Measurements from ENCODE around the gene TRIM62.

The TRIM62 gene

DNA sequence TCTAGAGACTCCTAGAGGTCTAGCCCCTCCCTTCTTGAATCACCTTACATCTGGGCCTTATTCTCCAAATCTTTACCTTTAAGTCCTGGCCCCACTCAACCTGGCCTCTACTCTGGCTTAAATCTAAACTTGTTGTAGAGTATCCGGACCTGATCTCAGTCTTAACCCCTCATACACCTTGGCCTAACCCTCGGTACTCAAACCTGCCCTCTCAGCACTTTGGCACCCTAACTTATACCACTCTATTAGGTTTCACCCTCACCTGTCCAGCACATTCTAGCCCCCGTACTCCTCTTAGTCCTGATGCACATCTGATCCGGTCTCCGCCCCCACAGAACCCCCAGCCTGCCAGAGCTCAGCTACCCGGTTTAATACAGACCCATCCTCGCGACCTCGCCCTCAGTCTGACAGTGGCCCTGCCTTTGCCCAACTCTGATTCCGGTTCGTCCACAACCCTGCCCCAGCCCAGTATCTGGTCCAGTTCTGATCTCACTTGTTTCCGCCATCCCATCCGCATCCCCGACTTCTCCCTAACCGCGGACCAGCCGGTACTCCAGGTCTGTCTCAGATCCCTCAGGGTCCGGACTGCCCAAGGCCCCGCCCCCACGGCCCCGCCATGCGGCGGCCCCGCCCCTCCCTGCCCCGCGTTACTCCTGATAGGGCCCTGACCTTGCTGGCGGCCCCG is 1.5 kb downstream of the TRIM62 start:
- DNase-seq: no peak

DNA sequence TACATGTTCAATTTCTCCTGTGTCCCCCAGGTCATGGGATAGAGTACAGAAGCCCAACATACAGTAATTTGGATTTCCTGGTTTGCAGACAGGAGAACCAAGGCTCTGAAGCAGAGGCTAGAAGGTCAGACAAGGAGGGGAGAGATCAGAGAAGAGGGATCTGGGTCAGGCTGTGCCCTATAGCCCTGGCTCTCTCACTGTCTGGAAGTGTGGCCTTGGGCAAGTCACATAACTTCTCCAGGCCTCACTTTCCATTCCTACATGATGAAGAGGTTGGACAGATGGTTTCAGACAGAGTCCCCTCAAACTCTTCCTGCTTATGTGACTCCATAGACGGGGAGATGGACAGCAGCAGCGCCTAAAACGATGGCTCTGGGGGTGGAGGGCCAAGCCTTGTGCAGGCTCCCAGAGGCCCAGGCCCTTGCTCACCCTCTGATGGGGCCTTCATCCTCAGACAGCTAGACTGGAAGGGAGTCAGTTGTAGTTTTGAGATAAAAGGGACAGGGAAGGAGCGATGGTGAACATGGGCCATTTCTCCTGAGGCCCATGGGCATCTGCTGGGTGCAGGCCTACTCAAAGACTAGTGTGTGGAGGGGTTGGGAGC is 2.9 kb downstream of the TRIM62 start:
- DNase-seq: no peak

DNA sequence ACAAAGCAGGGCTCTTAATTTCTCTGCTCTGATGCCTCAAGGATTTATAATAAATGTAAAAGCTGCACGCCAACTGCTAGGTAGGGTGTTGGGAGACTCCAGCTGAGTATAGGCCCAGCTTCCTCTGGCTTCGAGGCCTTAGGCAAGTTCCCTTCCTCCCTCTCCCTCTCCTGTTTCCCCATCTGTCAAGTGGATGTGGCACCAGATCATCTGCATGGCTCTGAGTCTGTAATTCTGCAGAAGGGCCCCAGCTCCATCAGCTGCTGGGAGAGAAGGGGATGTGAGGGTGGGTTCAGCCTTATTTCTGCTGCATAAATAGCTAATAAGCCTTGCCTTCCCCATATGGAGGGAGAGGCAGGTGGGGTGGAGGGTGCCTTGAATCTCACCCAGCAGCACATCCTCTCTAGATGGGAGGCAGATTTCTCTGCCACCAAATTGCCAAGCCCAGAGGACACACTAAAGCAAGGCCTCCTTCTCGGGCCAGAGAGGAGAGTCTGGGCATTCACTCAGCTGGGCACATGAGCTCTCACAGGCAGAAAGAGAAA is 3.8 kb downstream of the TRIM62 start:
- DNase-seq: no peak

DNA sequence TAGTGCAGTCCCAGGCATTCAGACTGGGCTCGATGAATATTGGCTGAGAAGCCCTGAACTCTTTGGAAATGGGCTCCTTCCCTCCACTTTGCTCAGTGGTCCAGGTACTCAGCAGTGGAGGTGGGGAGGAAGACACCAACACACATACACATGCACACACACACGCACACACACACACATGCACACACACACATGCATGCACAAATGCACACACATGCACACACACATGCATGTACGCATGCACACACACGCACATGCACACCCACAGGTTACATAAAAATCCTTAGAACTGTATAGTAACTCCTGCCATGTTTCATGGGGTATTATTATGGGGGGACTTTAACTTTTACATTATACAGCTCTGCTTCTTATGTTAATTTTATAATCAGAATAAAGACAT is 5.0 kb downstream of the TRIM62 start:
- no peak for DNase-seq

DNA sequence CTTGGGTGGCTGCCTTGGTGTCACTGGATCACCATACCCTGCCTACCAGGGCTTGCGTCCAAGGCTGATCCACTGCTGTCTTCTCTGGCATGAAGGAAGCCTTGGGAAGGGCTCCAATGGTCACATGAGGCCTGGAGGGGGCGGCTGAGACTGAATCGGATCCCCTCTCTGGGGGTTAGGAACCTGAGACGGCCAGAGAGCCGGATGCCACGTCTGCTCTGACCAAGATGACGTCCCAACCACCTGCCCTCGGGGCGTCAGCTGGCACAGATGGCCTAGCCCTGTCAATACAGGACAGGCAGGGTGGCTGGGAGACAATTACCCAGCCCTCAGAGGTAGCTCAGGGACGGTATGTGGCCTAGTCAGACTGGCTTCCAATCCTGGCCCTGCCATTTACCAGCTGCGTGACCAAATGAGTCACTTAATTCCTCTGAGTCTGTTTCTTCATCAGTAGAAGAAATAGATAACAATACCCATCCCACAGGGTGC is 5.4 kb downstream of the TRIM62 start:
- no peak for DNase-seq

DNA sequence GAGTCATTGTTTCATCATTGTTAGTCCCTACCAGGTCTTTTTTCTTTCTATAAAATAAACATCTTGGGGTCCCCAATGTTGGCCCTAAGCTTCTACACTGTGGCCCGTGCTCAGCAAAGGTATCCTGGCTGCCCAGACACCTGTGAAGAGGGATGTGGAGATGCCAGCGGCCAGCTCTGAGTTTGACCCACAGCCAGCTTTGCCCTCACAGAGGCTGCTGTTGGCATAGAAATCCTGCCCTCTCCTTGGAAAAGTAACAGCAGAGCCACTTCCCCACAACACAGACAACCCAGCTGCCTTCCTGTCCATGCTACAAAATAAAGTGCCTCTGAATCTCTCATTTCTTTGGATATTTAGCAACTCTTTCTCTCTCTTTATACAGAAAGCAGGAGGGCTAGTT is 6.0 kb downstream of the TRIM62 start:
- no peak for DNase-seq

DNA sequence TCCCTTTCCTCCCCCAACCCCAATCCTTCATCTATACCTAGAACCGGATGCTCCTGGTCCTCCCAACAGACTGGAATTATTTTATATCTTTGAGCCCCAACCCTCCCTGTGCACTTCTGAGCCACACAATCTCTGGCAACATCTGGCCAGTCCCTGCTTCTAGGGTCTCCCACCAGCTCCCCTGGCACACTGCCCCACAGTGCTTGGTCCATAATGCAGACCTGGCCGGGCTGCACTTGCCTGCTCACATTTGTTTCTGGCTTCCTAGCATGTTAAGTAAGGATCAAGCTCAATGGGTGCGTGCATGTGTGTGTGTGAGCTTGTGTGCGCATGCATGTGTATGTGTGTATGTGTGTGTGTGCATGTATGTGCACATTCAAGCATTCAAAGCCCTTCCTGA is 8.8 kb downstream of the TRIM62 start:
- no peak for DNase-seq

DNA sequence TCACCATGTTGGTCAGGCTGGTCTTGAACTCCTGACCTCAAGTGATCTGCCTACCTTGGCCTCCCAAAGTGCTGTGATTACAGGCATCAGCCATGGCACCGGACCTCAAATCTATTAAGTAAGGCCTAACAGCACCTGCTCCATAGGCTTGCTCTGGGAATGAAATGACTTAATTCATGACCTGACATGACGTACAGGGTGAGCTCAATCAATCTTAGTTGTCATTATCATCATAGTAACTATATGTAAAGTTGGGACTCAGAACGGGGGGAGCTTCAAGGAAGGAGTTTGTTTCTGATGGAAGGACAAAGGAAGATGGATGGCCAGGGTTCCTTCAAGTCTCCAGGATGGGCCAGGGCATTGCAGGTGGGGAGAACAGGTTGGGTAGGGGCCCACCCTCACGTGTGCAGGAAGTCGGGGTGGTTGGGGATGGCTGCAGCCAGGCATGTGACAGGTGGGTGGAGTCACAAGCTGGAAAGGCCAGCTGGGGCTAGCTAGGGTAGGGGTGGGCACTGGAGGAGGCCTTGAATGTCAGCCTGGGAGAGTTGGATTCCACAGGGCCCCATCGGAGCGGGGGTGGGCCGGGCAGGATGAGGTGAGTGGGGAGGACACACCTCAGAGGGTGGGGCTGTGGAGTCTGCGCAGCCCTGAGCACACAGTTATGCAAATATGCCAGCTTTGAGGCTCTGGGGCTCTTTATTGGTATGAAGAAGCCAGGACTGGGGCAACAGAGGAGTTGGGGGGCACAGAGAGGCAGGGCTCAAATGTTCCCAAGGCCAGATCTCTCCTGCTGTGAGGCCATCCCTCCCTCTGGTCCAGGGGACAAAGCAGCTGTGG is 9.6 kb downstream of the TRIM62 start:
- DNase-seq: no peak

DNA sequence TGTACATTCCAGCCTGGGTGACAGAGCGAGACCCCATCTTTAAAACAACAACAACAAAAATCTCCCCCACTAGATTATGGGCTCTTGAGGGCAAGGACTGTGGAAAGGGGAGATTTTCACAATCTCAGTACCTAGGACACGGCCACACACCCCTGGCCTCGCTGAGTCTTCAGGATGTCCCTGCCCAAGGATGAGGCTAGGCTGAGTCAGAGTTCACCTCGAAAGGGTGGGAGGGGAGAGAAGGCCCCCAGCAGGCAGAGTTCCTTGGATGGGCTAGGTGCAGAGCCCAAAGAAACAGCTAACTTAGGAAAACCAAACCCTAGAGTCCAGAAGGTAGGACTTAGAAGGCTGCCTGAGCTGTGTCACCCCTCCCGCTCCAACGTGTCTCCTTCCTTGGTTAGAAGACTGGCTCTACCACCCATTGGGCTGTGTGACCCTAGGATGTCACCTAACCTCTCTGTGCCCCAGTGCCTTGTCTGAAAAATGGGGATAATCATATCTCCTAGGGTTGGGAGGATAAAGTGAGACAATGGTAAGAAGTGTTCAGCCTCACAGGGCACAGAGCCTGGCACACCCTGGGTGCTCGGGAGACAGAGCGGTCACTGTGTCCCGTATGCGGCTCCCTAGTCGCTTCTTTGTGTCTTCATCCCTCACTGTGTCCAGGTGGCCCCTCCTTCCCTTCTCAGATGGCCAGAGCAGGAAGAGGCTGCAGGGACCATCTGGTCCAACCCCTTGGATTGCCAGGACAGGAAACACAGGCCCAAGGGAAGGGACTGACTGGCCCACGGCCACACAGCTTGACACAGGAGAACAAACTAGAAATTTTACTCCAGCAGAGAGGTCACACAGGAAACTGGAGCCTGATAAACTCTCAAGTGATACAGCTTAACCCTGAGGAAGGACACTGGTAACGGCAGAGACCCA is 11.2 kb downstream of the TRIM62 start:
- DNase-seq: no peak

DNA sequence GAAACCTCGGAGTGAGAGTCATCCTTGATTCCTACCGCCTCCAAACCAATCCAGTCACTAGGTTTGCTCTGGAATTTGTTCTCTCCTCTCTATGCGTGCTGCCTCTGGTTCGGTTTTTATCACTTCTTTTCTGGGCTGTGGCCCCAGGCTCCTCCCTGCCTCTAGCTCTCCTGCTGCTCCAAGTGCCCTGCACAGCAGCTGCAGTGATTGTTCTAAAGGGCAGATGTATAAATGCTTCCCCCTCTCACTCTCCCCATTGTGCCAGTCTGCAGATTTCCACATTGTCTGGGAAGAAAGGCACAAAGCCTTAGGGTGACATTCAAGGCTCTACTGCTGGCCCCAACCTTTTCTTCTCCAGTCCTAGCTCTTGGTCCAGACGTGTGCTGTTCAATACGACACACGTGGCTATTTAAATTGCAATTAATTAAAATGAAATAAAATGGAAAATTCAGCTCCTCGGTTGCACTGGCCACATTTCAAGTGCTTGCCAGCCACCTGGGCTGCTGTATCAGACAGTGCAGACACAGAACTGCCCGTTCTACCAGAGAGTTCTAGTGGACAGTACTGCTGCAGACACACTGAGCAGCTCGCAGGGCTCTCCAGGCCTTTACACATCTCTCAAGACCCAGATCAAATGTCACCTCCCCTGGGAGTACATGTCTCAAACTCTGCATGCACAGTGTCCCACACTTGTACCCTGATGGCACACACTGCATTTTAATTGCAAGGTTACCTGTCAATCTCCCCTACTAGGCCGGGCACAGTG is 12.4 kb downstream of the TRIM62 start:
- DNase-seq: peak; percentile 72

DNA sequence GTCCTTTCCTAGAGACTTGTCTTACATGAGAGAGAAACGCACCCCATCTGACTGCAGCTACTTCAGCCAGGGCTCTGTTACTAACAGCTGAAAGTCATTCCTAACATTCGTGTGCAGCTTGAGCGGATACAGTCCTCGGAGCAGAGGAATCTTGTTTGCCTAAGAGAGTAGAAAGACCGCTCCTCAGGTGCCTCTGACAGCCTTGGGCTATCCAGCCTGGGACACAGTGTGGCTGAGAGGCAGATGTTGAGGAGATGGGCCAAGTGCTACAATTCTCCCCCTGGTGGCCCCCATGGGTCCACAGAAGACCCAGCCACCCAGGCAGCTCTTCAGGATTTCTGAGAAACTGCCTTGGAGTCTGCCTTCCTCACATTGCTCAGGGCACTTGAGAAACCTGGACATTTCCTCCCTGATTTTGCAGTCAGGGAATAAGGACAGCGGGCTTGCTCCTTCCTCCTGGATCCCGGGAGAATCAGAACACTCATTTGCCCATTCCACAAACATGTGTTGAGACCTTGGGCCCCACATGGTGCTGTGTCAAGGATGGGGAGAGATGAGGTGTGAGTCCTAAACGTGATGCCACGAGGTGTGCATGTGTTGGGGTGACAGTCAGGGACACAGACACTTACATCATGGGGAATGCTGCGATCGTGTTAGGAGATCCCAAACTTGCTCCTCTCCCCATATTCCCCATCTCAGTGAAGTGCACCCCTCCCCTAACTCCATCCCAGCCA is 13.1 kb downstream of the TRIM62 start:
- no peak for DNase-seq

DNA sequence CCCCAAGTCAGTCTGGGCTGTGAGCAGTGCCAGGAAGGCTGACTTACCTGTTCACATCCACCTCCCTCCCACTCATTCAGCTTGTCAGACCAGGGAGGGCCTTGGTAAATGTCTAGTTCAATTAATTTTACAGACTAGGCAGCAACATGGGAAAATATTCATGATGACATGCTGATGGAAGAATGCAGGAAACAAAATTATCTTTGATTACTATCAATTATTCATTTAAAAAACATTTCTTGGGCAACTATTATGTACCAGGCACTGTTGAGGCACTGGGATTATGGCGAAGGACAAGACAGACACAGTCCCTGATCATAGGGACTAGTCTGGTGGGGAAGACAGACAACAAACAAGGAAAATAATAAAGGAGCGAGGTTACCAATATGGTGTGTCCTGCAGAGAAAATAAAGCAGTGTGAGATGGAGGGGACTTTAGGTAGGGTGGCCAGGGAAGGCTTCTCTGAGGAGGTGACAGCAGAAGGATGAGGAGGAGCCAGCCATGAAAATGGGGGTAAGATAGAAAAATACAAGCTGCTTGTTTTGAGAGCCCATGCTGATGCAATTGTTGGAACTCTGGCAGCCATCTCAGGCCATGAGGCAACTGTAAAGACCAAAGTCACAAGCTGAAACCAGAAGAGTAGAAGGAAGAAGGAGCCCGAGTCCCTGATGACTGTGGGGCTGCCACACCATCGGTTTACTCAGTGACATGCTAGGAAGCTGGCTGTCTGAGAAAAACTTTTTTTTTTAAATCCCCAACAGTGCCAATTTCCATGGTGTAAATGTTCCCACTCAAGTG is 14.0 kb downstream of the TRIM62 start:
- no peak for DNase-seq

DNA sequence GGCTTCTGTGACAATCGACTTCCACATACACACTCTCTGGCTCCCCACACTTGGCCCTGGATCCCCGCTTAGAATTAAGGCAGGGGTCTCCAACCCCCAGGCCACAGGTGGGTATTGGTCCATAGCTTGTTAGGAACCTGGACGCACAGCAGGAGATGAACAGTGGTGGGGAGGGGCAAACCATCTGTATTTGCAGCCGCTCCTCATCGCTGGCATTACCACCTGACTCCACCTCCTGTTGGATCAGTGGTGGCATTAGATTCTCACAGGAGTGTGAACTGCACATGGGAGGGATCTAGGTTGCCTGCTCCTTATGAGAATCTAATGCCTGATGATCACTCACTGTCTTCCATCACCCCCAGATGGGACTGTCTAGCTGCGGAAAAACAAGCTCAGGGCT is 16.0 kb downstream of the TRIM62 start:
- no peak for DNase-seq

DNA sequence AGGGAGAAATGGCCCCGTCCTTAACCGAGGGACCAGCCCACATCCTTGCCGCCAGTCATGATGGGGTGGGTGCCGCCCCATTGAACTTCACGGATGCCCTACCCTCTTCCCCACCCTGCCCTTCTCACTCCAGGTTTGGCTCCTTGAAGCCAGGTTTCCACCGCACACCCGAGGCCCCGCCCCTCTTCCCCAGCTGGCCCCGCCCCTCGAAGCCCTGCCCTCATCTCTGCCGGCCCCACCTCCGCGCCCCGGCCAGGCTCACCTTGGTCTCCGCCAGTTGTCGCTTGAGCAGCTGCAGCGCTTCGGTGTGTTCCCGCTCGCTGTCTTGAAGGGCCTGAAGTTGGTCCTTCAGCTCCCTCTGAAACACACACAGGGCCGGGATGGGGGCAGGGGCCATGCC is 16.6 kb downstream of the TRIM62 start:
- DNase-seq: no peak

DNA sequence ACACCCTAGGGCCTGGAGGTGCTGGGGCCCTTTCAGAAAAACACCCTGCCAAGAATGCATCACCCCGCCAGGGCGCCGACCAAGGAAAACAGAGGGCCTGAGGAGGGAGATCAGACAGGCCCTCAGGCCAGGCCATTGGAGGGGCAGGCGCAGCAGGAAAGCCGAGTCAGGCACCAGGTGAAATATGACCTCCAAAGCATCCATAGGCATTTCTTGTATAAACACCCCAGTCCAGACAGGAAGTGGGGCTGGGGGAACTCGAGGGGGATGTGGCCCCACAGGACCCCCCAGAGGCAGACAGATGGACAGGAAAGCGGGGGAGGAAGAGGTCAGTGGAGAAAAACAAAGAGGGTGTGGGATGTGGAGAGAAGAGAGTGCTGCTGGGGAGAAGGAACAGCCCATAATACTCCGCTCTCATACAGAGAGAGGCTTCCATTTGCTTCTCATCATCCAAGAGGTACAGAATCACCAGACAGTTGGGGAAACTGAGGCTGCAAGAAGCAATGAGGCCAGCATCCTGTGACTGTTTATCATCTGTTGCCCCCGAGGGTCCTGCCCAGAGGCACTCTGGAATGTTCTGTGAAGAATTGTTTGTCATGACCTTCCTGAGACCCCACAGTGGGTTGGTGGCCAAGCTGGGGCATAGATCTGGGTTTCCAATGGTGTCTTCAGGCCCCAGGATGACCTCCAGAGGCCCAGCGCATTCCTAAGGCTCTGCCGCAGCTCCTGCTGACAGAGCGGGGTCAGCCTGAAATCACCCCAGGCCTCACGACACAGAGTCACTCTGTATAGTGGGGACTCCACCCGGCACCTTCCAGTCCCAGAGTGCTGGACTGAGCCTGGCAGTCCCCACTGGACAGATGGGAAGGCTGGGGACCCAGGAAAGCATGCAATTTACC is 18.0 kb downstream of the TRIM62 start:
- DNase-seq: no peak

DNA sequence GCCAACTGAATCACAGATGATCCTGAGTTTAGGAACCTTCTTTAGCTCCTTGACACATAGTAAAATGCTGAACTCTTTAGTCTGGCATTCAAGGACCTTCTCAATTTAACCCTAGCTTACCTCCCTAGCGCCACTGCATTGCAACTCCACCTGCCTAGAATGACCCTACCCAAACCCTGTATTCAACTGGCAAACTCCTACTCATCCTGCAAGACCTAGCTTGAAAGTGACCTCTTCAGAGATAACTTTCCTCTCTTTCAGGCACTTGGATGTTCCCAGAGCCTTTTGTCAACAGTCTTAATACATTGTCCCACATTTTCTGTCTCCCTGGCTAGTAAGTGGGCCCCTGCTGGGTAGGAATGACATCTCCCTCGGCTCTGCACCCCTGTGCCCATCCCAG is 19.7 kb downstream of the TRIM62 start:
- no peak for DNase-seq

DNA sequence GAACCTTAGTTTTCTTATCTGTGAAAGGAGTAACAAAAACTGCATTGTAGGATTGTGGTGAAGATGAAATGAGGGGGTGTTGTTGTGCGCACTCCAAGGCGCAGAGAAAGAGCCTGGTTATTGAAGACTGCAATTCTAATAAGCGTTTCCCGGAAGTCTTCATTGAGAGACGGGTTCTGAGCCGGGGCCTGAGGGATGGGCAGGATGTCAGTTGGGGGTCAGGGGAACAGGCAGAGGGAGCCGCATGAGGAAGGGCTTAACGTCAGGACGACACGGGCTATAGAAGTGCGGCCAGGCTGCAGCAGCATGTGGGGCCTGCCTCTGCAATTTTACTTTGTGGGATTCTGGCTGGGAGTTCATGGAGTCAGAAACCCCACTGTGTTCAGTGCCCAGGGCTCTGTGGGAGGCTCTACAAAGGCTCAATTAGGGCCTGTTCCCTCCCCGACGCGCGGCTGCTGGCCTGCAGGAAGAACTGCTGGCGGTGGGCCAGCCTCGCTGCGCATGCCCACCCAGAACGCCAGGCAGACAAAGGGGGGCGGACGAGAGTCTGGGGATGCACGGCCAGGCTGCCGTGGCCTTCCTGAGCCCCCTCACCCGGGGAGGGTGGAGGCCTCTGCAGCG is 20.7 kb downstream of the TRIM62 start:
- DNase-seq: no peak

DNA sequence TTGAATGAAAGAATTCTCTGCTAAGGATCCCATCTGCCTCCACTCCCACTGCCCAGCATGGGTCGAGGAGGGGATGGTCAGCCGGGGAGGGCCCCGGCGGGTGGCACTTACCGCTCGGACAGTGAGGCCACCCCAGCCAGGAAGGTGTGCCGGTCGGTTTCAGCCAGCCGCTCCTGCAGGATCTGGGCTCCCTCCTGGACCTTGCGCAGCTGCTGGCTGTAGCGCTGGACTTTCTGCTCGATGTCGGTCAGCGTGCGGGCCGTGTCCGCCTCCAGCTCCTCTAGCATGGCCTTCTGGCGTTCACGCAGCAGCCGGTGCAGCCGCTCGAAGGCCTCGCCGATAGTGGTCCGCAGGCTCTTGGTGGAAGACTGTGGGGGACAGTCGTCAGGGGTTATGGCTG is 22.3 kb downstream of the TRIM62 start:
- DNase-seq: no peak

DNA sequence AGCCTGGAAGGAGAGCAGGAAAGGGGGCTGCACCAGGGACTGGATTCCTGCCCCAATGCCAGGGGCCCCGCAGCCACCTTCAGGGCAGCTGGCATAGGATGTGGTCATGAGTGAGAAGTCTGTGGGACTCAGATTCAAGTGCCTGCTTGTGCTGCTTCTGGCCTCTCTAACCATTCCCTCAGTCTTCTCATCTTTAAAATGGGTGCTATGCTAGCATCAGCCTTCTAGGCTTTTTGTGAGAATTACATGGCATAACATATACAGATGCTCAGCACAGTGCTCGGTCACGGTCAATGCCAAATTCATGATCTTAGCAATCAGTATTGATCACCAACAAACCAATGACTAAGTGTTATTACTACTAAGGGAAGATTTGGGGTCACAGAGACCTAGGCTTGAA is 23.5 kb downstream of the TRIM62 start:
- no peak for DNase-seq

All from NCI-H774 (cell line).